Stimulated activated CD8-positive, alpha-beta memory T cell treated with anti-CD3 and anti-CD28 coated beads, Interleukin-12 subunit alpha, Interleukin-12 subunit beta, amount 100 ng/mL, for 24 hours (primary cell): ENCODE results near the gene F11R.
"Not testable (repeated sequence)": the region's sequence is repeated elsewhere in the genome, so short reads cannot be mapped to it uniquely, and the experiment has no call there.

Experiments used
- DNase-seq: peaks from one replicate; pipeline ENCODE4 v3.0.0-alpha.2; 2020; ENCODE audit errors: extremely low read depth

Gene F11R

DNA sequence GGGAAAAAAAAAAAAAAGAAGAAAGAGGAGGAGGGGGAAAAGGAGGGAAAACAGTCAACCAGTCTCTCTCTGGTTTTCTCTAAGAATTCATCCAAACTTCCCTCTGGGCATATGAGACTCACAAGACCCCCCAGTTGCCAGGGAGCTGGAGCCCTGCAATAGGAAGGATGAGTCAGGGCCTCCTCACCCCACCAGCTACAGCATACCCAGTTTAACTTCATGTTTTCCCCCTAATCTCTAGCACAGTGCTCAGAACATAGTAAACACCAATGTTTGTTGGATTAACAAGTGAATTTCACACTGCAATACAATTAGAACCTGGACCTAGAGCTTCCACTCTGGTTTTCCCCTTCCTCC, 7.8 kb downstream of the F11R start:
- DNase-seq, result no peak

DNA sequence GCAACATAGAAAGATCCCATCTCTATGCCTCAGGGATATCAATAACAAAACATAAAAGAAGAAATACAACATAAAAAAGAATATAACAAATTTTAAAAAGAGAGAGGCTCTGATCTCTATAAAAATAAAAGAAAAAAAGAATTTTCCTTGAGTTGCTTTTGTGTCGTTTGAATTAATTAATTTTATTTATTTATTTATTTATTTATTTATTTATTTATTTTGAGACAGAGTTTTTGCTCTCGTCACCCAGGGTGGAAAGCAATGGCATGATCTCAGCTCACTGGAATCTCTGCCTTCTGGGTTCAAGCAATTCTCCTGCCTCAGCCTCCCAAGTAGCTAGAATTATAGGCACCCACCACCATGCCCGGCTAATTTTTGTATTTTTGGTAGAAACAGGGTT, 8.5 kb downstream of the F11R start:
- DNase-seq, result no peak

DNA sequence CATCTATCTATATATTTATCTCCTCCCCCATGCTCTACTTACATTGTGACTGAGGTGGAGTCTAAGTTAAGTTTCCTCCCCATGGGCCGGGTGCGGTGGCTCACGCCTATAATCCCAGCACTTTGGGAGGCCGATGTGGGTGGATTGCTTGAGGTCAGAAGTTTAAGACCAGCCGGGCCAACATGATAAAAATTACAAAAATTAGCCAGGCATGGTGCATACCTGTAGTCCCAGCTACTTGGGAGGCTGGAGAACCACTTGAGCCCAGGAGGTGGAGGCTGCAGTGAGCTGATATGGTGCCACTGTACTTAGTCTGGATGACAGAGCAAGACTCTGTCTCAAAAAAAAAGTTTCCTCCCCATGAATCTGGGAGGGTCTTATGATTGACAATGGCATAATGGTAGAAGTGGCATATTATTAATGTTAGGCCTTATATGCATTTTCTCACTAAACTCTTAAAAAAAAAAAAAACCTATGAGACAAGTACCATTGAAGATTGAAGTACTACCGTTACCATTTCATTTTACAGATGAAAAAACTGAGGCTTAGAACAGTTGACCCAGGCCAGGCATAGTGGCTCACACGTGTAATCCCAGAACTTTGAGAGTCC, 11.2 kb downstream of the F11R start:
- DNase-seq, result no peak

DNA sequence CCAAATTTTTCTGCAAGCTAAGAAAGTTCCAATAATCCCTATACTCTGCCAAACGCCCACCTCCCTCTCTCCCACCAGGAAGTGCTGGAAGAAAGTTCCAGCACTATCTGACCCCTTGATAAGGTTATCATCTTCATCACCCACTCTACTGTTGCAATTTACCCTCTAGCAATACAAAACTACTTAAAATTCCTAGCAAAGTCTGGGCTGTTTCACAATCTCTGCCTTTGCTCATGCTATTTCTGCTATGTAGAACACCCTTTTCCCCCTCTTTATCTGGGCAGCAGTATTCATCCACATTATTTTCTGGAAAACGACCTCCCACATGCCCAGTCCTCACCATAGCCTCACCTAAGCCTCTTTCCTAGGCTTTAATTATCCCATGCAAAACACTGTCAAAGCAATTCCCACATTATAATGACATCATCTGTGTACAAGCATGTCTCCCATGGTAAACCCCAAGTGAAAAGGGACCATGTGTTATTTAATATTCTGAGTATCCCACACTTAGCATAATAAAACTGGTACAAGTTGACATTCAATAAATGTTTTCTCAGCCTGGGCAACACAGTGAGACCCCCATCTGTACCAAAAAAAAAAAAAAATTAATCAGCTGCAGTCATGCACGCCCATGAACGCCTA, 12.0 kb downstream of the F11R start:
- no peak for DNase-seq

DNA sequence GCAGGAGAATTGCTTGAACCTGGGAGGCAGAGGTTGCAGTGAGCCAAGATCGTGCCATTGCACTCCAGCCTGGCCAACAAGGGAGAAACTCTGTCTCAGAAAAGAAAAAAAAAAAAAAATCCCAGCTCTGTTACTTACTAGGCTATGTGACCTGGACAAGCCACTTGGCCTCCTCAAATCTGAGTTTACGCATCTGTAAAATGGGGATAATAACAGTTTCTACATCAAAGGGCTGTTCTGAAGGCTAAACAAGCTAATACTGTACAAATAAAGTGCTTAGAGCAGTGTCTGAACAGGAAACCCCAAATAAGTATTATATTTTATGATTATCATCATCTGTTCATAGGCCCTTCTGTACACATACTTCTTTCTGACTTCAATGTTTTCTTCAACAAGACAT, 13.6 kb downstream of the F11R start:
- DNase-seq, result no peak

DNA sequence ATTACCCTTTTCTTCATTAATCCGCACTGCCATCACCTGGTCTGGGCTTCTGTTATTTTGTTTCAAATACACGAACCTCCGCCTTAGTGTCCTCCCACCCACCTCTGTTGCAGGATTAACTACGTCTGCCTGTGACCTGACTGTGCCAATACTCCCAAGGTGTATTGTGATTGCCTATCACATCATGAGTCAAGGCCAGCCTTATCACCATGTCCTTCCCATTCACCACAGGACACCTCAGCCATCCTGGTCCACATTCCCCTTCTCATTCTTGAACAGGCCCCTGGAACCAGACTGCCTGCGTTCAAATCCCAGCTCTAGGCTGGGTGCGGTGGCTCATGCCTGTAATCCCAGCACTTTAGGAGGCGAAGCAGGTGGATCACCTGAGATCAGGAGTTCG, 14.4 kb downstream of the F11R start:
- DNase-seq, result no peak

DNA sequence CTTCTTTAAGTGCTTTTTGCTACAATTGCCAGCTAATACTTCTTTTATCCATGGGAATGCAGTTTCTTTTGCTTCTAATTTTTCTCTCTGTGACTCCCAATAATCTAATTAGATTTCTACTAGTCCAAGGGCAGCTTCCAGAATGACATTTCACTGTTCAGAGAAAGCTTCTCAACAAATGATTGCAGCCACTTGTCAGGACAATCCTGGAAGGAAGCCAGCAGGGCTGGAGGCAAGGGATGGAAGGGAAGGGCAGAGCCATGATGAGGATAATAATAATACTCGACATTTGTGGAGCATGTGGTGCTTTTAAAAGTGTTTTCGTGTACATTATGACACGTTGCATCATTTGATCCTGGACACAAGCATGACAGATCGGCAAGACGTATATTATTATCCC, 19.4 kb downstream of the F11R start:
- DNase-seq, result no peak

DNA sequence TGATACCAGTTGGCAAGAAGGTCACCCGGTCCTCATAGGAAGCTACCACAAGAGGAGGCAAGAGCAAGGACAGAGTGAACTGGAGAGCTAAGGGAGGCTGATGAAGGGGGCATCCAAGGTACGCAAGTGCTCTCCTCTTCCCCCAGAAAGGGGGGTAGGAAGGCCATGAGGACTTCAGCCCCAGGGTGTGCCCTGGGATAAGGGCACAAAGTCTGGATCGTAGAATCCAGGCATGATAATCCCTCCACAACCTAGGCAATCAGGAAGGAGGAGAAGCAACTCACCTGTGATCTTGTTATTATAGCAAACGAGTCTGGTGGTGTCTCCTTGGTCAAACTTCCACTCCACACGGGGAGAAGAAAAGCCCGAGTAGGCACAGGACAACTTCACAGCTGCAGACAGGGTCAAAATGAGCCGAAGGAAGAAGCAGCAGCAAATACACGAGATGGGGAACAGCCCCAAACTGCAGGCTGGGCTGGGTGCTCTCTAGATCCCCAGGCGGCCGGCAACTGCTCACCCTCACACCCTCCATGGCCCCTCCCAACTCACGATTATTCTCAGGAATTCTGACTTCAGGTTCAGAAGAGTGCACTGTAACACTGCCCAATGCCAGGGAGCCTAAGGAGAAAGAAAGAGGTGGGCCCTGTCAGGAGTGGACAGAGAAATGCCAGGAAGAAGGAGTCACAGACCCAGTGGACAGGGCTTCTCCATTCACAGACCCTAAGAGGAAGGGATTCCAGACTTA, 20.0 kb downstream of the F11R start:
- no peak for DNase-seq

DNA sequence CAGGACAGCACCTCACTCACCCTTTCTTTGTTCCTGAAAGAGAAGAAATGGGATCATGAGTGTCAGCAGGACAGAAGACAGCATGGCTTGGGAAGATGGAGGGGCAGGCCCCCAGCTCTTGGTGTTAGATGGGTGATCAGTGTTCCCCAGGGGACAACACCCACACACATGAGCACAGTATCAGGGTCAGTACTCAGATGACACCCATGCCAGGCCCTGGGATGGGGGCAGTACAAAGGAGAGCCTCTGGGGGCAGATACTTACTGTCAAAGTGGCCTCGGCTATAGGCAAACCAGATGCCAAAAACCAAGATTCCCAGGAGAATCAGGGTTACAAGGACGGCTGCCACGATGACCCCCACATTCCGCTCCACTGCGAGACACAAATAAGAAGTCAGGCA, 21.6 kb downstream of the F11R start:
- DNase-seq, result no peak

DNA sequence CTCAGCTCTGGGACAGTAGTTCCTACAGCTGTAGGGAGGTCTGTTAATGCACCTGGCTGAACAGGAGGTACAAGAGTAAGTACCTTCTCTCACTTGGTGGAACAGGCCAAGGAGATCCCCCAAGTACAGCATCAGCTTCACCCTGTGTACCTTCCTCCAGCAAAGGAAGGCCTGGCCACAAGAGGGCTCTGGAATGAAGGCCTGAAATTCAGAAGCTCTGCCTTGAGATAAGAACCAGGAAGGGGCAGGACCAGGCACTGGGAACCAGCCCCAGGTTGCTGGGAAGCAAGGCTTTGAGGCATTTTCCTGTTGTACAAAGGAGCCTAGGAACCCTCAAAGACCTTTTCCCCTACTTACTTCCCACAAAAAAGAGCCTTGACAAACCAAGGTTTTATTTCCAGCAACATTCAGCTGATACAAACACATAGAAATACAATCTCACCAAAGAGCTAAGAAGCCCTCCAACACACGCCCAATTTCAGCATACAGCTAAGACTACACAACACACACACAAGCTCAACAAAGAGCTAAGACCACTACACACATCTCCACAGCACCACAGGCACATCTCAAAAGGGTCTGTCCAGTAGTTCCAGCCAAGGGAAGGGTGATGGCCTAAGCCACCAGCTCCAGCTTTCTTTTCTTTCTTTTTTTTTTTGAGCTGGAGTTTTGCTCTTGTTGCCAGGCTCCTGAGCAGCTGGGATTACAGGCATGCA, 23.5 kb downstream of the F11R start:
- DNase-seq, result no peak

DNA sequence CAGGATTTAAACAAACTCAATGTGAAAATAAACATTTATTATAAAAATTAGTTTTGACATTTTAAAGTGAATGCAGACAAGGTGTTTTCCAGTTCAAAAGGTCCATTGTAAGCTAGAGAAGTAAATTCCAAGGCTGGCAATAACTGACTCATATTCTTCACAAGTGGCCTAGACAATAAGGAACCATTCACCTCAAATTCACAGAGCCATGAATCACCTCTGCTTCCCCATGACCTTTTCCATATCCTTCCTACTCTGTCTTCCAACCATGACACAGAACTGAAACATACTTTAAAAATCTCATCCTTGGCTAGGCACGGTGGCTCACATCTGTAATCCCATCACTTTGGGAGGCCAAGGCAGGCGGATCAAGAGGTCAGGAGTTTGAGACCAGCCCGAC, 24.8 kb downstream of the F11R start:
- DNase-seq, result no peak

DNA sequence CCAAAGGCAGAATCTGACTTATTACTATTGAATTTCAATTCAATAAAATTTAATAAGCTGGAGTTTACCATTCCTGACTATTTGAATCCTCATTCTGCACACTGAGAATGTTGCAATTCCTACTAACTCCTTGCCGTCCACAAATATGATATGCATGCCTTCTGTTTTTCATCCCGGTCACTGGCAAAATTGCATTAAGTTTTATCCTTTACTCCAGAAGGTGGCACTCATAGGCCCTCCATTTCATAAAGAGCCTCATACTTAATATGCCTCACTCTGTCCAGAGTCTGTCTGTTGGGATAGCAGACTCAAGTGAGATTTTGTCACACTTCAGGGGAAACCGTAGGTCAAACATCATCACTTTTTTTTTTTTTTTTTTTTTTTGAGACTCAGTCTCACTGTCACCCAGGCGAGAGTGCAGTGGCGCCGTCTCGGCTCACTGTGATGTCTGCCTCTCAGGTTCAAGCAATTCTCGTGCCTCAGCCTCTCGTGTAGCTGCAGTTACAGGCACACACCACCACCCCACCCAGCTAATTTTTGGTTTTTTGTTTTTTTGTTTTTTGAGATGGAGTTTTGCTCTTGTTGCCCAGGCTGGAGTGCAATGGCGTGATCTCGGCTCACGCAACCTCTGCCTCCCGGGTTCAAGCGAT, 27.3 kb downstream of the F11R start:
- DNase-seq, result no peak

DNA sequence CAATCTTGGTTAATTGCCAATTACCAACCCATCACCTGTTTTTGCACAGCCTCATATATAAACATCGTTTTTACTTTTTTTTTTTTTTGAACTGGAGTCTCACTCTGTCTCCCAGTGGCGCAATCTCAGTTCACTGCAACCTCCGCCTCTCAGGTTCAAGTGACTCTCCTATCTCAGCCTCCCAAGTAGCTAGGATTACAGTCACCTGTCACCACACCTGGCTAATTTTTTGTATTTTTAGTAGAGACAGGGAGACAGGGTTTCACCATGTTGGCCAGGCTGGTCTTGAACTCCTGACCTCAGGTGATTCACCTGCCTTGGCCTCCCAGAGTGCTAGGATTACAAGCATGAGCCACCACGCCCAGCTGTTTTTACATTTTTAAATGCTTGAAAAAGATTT, 28.9 kb downstream of the F11R start:
- DNase-seq, result not testable (repeated sequence)

DNA sequence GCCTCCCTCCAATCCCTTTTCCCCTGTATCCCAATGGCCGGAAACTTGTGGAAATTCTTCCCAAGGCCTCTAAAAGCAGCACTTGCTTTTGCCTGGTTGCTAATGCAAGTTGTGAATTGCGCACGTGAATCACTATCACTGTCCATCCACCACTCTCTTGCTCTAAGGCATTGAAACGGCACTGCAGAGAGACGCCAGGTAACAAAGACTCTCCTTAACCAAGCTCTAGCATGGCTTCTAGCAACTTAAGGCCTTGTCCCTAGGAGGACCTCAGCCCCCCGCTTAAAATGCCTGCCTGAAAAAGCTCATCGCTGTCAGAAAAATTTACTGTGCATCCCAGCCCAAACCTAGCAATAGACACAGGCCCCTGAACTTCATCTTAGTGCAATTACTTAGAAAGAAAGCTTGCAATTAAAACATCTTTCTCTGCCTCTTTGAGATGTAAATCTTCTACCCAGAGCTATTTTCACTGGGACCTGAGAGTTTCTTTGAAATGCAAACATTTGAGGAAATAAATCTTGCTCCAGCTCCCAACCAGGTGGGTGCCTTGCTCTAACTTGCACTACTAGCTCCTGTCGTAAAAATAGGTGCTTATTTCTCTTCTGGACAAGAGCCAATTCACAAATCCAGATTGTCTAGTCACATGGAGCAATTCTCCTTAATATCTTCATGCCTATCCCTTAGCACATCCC, 33.4 kb downstream of the F11R start:
- no peak for DNase-seq

DNA sequence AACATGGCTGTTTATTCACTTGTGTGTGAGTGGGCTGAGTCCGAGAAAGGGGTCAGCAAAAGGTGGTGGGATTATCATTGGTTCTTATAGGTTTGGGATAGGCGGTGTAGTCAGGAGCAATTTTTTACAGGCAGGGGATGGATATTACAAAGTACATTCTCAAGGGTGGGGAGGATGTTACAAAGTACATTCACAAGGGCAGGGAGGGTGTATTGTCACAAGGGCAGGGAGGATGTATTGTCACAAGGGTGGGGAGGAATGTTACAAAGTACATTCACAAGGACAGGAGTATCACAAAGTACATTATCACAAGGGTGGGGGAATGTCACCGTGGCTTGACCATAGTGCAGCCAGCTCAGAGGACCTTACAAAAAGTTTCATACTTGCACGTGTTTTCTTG, 35.2 kb downstream of the F11R start:
- no peak for DNase-seq

DNA sequence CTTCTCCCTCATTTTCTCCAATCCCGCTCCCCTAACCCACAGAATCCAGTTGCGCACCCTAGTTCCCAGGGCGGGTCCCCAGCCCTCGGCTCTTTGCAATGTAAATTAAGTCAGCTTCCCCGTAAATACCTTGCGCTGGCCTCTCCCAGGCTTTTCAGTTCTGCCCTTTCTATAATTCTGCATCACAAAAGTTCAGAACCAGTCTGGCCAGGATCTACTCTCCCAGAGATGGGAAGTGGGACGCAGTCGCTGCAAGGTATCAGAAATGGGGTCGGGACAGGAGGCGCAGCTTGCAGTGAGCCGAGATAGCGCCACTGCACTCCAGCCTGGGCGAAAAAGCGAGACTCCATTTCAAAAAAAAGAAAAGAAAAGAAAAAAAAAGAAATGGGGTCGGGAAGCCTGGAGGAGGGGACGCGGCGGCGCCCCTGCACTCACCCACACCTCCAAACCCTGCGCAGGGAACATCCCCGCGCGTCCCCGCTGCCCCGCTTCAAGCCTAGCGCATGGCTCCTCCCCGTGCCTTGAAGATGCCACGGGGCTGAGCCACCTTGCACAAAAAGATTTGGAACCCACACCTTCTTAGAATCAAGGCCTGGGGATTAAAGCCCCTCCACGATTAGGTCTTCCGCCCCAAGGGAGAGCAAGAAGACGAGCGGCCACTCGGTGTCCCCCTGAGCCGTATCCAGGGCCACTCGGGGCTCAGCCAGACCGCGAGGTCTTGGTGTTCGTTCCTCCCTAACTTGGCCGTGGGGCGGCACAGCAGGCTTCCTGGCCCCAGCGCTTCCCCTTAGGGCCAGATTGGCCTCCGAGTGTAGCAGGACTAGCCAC, 39.2 kb downstream of the F11R start:
- DNase-seq, result no peak

DNA sequence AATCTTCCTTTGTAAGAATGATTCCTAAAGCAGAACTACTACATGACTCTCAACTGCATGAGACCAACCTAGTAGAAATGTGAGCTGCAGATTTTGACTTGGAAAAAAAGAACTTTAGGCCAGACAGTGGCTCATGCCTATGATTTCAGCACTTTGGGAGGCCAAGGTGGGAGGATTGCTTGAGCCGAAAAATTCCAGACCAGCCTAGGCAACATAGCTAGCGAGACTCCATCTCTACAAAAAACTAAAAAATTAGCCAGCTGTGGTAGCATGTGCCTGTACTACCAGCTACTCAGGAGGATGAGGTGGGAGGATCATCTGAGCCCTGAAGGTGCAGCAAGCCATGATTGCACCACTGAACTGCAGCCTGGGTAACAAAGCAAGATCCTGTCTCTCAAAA, 41.7 kb downstream of the F11R start:
- DNase-seq, result no peak

DNA sequence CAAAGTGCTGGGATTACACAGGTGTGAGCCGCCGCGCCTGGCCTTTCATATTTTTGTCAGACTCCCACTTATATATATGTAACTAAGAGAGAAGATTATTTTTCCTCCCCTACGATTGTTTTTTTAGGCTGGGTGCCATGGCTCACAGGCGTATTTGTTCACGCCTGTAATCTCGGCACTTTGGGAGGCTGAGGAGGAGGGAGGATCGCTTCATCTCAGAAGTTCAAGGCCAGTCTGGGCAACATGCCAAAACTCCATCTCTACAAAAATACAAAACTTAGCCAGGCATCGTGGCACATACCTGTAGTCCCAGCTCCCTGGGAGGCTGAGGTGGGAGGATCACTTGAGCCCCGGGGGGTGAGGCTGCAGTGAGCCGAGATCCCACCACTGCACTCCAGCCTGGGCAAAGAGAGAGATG, 42.4 kb downstream of the F11R start:
- no peak for DNase-seq

DNA sequence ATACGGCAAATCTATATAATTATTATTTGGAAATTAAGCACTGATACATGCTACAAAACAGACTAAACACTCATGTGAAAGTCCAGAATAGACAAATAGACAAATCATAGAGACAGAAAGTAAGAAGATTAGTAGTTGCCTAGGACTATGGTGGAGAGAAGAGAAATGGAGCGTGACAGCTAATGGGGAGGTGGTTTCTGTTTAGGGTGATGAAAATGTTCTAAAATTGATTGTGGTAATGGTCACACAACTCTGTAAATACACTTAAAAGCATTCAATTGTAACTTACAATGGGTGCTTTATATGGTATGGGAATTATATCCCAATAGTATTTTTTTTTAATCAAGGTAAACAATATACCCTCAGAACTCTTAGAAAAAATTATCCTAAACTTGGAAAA, 45.9 kb downstream of the F11R start:
- no peak for DNase-seq

DNA sequence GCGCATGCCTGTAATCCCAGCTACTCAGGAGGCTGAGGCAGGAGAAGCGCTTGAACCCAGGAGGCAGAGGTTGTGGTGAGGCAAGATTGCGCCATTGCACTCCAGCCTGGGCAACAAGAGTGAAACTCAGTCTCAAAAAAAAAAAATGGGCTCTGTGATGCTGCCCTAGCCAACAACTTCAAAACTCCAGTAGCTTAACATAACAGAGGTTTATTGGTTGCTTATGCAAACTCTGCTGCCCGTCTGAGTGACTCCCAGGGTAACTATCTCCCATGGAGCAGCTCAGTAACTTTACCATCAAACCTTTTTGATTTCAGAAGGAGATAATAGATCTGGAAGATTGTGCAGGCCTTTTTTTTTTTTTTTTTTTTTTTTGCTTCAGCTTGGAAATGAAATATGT, 47.5 kb downstream of the F11R start:
- DNase-seq, result no peak

DNA sequence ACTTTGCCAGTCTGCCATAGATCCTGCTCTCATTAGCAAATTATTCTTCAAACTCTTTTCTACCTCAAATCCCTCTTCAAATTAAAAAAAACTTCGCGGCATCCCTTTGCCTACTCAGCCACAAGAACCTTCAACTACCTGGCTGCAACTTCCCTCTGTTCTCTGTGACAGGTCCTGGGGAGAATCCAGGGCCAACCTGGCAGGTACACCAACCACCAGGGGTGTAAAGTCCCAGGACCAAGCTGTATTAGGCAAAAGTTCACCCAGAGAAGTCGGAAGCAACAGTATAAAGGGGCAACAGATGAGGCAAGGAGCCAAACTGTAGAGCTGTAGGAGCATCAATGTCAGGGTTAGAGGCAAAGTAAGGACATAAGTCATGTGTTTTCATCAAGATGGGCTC, 48.0 kb downstream of the F11R start:
- no peak for DNase-seq
